Measurements from ENCODE around the gene TMEM143.

DNA sequence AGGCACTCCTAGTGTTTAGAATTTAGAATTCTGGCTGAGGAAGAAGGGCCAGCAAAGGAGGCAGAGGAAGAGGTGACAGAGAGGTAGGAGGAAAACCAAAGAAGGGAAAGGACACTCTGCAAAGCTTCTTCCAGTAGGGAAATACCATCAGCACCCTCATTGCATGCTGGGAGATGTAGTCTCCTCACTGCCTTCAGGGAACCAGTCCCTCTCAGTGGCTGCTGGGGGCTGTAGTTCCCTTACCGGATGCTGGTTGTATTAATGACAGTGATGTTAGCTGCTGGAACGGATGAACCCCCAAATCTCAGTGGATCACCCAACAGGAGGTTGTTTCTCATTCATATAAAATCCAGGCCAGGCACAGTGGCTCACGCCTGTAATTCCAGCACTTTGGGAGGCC is 39.9 kb upstream of the TMEM143 start:
- TF ChIP-seq, protein P1, sequence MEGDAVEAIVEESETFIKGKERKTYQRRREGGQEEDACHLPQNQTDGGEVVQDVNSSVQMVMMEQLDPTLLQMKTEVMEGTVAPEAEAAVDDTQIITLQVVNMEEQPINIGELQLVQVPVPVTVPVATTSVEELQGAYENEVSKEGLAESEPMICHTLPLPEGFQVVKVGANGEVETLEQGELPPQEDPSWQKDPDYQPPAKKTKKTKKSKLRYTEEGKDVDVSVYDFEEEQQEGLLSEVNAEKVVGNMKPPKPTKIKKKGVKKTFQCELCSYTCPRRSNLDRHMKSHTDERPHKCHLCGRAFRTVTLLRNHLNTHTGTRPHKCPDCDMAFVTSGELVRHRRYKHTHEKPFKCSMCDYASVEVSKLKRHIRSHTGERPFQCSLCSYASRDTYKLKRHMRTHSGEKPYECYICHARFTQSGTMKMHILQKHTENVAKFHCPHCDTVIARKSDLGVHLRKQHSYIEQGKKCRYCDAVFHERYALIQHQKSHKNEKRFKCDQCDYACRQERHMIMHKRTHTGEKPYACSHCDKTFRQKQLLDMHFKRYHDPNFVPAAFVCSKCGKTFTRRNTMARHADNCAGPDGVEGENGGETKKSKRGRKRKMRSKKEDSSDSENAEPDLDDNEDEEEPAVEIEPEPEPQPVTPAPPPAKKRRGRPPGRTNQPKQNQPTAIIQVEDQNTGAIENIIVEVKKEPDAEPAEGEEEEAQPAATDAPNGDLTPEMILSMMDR (conservative IDR thresholded peaks at IDR 0.05; ENCODE audit: low read length): no peak
- no peak for TF ChIP-seq EZH2phosphoT487 (IDR thresholded peaks at IDR 0.05; ENCODE audit: borderline replicate concordance)

All from Loucy (cell line).